ENCODE results near the gene SUCLG2. TPM values are rescaled to one million over a fixed set of nuclear protein-coding genes. Genes with fewer than 3 reads are reported as not detected.

Gene SUCLG2
- total RNA-seq, 5 donors from 2014 or later (not counting 1 experiment from before 2014, with no cell fraction given) = 45.6 to 65.9 (median 49.5) TPM

- Histone ChIP-seq H3K4me3 (ENCODE audit: control insufficient read depth in 1 of 2, extremely low read depth in 1 of 2, low read length in 1 of 2) (no peak overlapping the region), H3K27ac (ENCODE audit: low read length) (no peak overlapping the region), H3K4me1 (ENCODE audit: control insufficient read depth in 1 of 2, extremely low read depth in 1 of 2, insufficient read depth in 2 of 2, low read length in 2 of 2) (no peaks in the 10 kb centered on the region), H3K9me3 (no peaks in the 10 kb centered on the region), H3K36me3 (ENCODE audit: control insufficient read depth in 2 of 2, extremely low read depth in 1 of 2, insufficient read depth in 1 of 2, low read length in 1 of 2) (peaks cover 0 to 10% of the 10 kb centered on the region in 2 donors), H3K27me3 (replicated peaks in 1 of 2; ENCODE audit: control insufficient read depth in 2 of 2, extremely low read depth in 1 of 2, insufficient read depth in 2 of 2, low read length in 1 of 2) (no peaks in the 10 kb centered on the region)
- CTCF ChIA-PET = interaction anchor here in 1 of 2 donors (0.6 kb wide), 1 partner anchor 1742 kb away, joined by 7 read pairs; no protein-coding TSS in a partner anchor
- no peak overlapping the region for H3K4me3 Mint-ChIP-seq
- peaks cover 16 to 38% (median 34%) of the 10 kb centered on the region in 3 donors for H3K4me1 Mint-ChIP-seq
- H3K36me3 Mint-ChIP-seq = peaks cover 44% of the 10 kb centered on the region
- ATAC-seq (replicated peaks in 1 of 4) (no peak), DNase-seq (no peak)
- no peak overlapping the region for H3K27ac Mint-ChIP-seq
- no CpG with 5 or more reads among the region's 2 CpGs for WGBS (ENCODE audit: insufficient coverage)
- POLR2A ChIA-PET = interaction anchor here in 1 of 2 donors (1.1 kb wide), 1 partner anchor 9 kb away, joined by 3 read pairs; no protein-coding TSS in a partner anchor
- peaks cover 0 to 4% (median 0%) of the 10 kb centered on the region in 3 donors for H3K9me3 Mint-ChIP-seq
- H3K27me3 Mint-ChIP-seq = no peaks in the 10 kb centered on the region
These were observed 92.6 kb downstream of the SUCLG2 start for GRCh38 chr3:67561667-67562394.

- no peak overlapping the region for H3K27ac ChIP-seq (ENCODE audit: low read length)
- Mint-ChIP-seq H3K27me3 (no peaks in the 10 kb centered on the region), H3K36me3 (peaks cover 48% of the 10 kb centered on the region), H3K4me1 (peaks cover 19 to 39% (median 38%) of the 10 kb centered on the region in 3 donors), H3K4me3 (no peak overlapping the region), H3K9me3 (peaks cover 0 to 4% (median 0%) of the 10 kb centered on the region in 3 donors), H3K27ac (no peak overlapping the region)
- peaks cover 0 to 13% of the 10 kb centered on the region in 2 donors for H3K36me3 ChIP-seq (ENCODE audit: control insufficient read depth in 2 of 2, extremely low read depth in 1 of 2, insufficient read depth in 1 of 2, low read length in 1 of 2)
- no CpG with 5 or more reads among the region's 1 CpG for WGBS (ENCODE audit: insufficient coverage)
- no peak overlapping the region for H3K4me3 ChIP-seq (ENCODE audit: control insufficient read depth in 1 of 2, extremely low read depth in 1 of 2, low read length in 1 of 2)
- no peak for DNase-seq
- no peaks in the 10 kb centered on the region for H3K9me3 ChIP-seq
- ATAC-seq (replicated peaks in 1 of 4) = no peak
- CTCF ChIA-PET = interaction anchor here in 1 of 2 donors (0.6 kb wide), 1 partner anchor 1743 kb away, joined by 7 read pairs; no protein-coding TSS in a partner anchor
- POLR2A ChIA-PET = interaction anchor here in 1 of 2 donors (1.1 kb wide), 1 partner anchor 9 kb away, joined by 3 read pairs; no protein-coding TSS in a partner anchor
- no peaks in the 10 kb centered on the region for H3K4me1 ChIP-seq (ENCODE audit: control insufficient read depth in 1 of 2, extremely low read depth in 1 of 2, insufficient read depth in 2 of 2, low read length in 2 of 2)
- H3K27me3 ChIP-seq (replicated peaks in 1 of 2; ENCODE audit: control insufficient read depth in 2 of 2, extremely low read depth in 1 of 2, insufficient read depth in 2 of 2, low read length in 1 of 2) = no peaks in the 10 kb centered on the region
These were observed 93.1 kb downstream of the SUCLG2 start for GRCh38 chr3:67561266-67561665.

- H3K36me3 Mint-ChIP-seq = peaks cover 58% of the 10 kb centered on the region
- CTCF ChIA-PET = no interaction called here
These were observed 95.3 kb downstream of the SUCLG2 start for GRCh38 chr3:67559029-67559605.

GRCh38 chr3:67558426-67558825 is 96.0 kb downstream of the SUCLG2 start:
- DNase-seq (no peak), ATAC-seq (replicated peaks in 1 of 4) (no peak)
- Histone ChIP-seq H3K4me3 (ENCODE audit: control insufficient read depth in 1 of 2, extremely low read depth in 1 of 2, low read length in 1 of 2) (no peak overlapping the region), H3K36me3 (ENCODE audit: control insufficient read depth in 2 of 2, extremely low read depth in 1 of 2, insufficient read depth in 1 of 2, low read length in 1 of 2) (peaks cover 0 to 19% of the 10 kb centered on the region in 2 donors), H3K27me3 (replicated peaks in 1 of 2; ENCODE audit: control insufficient read depth in 2 of 2, extremely low read depth in 1 of 2, insufficient read depth in 2 of 2, low read length in 1 of 2) (no peaks in the 10 kb centered on the region), H3K9me3 (no peaks in the 10 kb centered on the region), H3K4me1 (ENCODE audit: control insufficient read depth in 1 of 2, extremely low read depth in 1 of 2, insufficient read depth in 2 of 2, low read length in 2 of 2) (no peaks in the 10 kb centered on the region), H3K27ac (ENCODE audit: low read length) (no peak overlapping the region)
- Mint-ChIP-seq H3K4me3 (no peak overlapping the region), H3K36me3 (peaks cover 56% of the 10 kb centered on the region), H3K27ac (no peak overlapping the region), H3K27me3 (no peaks in the 10 kb centered on the region), H3K9me3 (peaks cover 0 to 4% (median 0%) of the 10 kb centered on the region in 3 donors), H3K4me1 (peaks cover 30 to 42% (median 39%) of the 10 kb centered on the region in 3 donors)
- WGBS (ENCODE audit: insufficient coverage) = 100% methylated on average over 3 of the region's 4 CpGs
- CTCF ChIA-PET = interaction anchor here in 1 of 2 donors (0.7 kb wide), 1 partner anchor 175 kb away, joined by 5 read pairs; no protein-coding TSS in a partner anchor
- POLR2A ChIA-PET = no interaction called here

More at GRCh38 chr3:67559029-67559605, 95.3 kb downstream of the SUCLG2 start:
- H3K9me3 Mint-ChIP-seq = peaks cover 0 to 4% (median 0%) of the 10 kb centered on the region in 3 donors
- H3K4me1 ChIP-seq (ENCODE audit: control insufficient read depth in 1 of 2, extremely low read depth in 1 of 2, insufficient read depth in 2 of 2, low read length in 2 of 2) = no peaks in the 10 kb centered on the region
- peaks cover 0 to 19% of the 10 kb centered on the region in 2 donors for H3K36me3 ChIP-seq (ENCODE audit: control insufficient read depth in 2 of 2, extremely low read depth in 1 of 2, insufficient read depth in 1 of 2, low read length in 1 of 2)
- H3K27ac ChIP-seq (ENCODE audit: low read length) = no peak overlapping the region
- H3K4me1 Mint-ChIP-seq = peaks cover 30 to 43% (median 40%) of the 10 kb centered on the region in 3 donors
- no peak overlapping the region for H3K4me3 Mint-ChIP-seq
- no peaks in the 10 kb centered on the region for H3K27me3 Mint-ChIP-seq
- H3K27me3 ChIP-seq (replicated peaks in 1 of 2; ENCODE audit: control insufficient read depth in 2 of 2, extremely low read depth in 1 of 2, insufficient read depth in 2 of 2, low read length in 1 of 2) = no peaks in the 10 kb centered on the region
- no peak overlapping the region for H3K27ac Mint-ChIP-seq
- H3K4me3 ChIP-seq (ENCODE audit: control insufficient read depth in 1 of 2, extremely low read depth in 1 of 2, low read length in 1 of 2) = no peak overlapping the region
- no CpG with 5 or more reads among the region's 7 CpGs for WGBS (ENCODE audit: insufficient coverage)
- POLR2A ChIA-PET = no interaction called here
- no peak for DNase-seq
- no peak for ATAC-seq (replicated peaks in 1 of 4)
- no peaks in the 10 kb centered on the region for H3K9me3 ChIP-seq

DNA sequence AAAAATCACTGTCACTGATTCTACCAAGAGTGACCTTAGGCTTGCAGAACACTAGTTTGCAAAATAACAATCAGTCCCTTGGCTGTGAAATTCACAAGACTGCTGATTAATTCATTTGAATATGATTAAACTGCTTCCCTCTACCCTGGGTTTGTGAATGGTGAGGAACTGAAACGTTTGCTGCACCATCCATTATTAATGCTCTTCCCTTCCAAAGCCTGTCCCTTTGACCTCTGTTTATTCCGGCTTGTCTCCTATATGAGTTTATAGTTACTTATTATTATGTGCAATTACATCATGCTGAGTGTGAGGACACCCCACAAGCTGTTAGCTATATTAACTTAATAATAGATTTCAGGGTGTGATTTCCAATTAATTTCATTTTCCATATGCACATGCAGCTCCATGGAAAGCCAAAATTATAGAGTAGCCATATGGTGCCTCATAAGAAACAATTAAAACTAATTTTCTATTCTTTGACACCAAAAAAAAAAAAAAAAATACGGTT is 96.5 kb downstream of the SUCLG2 start:
- no CpG with 5 or more reads among the region's 3 CpGs for WGBS (ENCODE audit: insufficient coverage)
- Histone ChIP-seq H3K9me3 (no peaks in the 10 kb centered on the region), H3K27ac (ENCODE audit: low read length) (no peak overlapping the region), H3K4me3 (ENCODE audit: control insufficient read depth in 1 of 2, extremely low read depth in 1 of 2, low read length in 1 of 2) (no peak overlapping the region), H3K36me3 (ENCODE audit: control insufficient read depth in 2 of 2, extremely low read depth in 1 of 2, insufficient read depth in 1 of 2, low read length in 1 of 2) (peaks cover 0 to 22% of the 10 kb centered on the region in 2 donors), H3K27me3 (replicated peaks in 1 of 2; ENCODE audit: control insufficient read depth in 2 of 2, extremely low read depth in 1 of 2, insufficient read depth in 2 of 2, low read length in 1 of 2) (no peaks in the 10 kb centered on the region), H3K4me1 (ENCODE audit: control insufficient read depth in 1 of 2, extremely low read depth in 1 of 2, insufficient read depth in 2 of 2, low read length in 2 of 2) (no peaks in the 10 kb centered on the region)
- peaks cover 0 to 4% (median 0%) of the 10 kb centered on the region in 3 donors for H3K9me3 Mint-ChIP-seq
- ChIA-PET POLR2A (no interaction called here), CTCF (interaction anchor here in 1 of 2 donors (0.7 kb wide), 2 partner anchors 91 to 175 kb away, joined by 3 to 5 read pairs; no protein-coding TSS in a partner anchor)
- no peak overlapping the region for H3K4me3 Mint-ChIP-seq
- ATAC-seq (replicated peaks in 1 of 4) = no peak
- H3K36me3 Mint-ChIP-seq = peaks cover 60% of the 10 kb centered on the region
- peaks cover 30 to 41% (median 39%) of the 10 kb centered on the region in 3 donors for H3K4me1 Mint-ChIP-seq
- no peak for DNase-seq
- no peak overlapping the region for H3K27ac Mint-ChIP-seq
- H3K27me3 Mint-ChIP-seq = no peaks in the 10 kb centered on the region

DNA sequence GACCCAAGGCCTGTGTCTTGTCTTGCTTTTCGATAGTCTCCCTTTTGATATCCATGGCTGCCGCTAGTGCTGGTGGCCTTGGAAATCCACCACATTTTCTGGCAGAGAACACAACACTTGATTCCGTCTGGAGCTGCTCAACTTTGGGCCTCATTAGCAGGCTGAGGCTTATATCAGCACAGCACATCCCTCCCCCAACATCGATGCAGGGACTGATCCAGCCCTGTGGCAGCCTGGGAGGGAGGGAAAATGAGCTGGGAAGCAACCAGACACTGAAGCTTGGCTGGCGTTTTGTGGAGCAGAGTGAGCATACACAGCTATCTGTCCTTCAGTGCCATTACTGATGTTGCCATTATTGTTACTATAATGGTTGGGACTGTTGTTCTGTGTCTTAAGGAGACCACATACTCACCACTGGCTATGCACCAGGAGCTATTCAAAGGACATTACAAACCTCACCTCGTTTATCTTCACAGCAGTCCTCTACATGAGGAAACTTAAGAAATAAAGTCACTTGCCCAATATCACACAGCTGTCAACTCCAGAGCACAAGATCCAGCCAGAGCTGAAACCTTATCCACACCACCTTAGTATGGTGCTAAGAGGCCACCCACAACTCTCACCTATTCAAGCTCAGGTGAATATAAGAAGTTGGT is 102.9 kb downstream of the SUCLG2 start:
- Mint-ChIP-seq H3K27ac (no peak overlapping the region), H3K4me1 (peaks cover 34 to 48% (median 45%) of the 10 kb centered on the region in 3 donors), H3K27me3 (no peaks in the 10 kb centered on the region), H3K36me3 (peaks cover 55% of the 10 kb centered on the region), H3K4me3 (no peak overlapping the region), H3K9me3 (no peaks in the 10 kb centered on the region)
- Histone ChIP-seq H3K9me3 (no peaks in the 10 kb centered on the region), H3K4me3 (ENCODE audit: control insufficient read depth in 1 of 2, extremely low read depth in 1 of 2, low read length in 1 of 2) (no peak overlapping the region), H3K4me1 (ENCODE audit: control insufficient read depth in 1 of 2, extremely low read depth in 1 of 2, insufficient read depth in 2 of 2, low read length in 2 of 2) (no peaks in the 10 kb centered on the region), H3K27ac (ENCODE audit: low read length) (no peak overlapping the region), H3K27me3 (replicated peaks in 1 of 2; ENCODE audit: control insufficient read depth in 2 of 2, extremely low read depth in 1 of 2, insufficient read depth in 2 of 2, low read length in 1 of 2) (no peaks in the 10 kb centered on the region), H3K36me3 (ENCODE audit: control insufficient read depth in 2 of 2, extremely low read depth in 1 of 2, insufficient read depth in 1 of 2, low read length in 1 of 2) (peaks cover 0 to 26% of the 10 kb centered on the region in 2 donors)
- 92% methylated on average over 3 of the region's 6 CpGs for WGBS (ENCODE audit: insufficient coverage)
- ATAC-seq (replicated peaks in 1 of 4) (no peak), DNase-seq (no peak)
- ChIA-PET POLR2A (no interaction called here), CTCF (no interaction called here)
